NCI-H146 (cell line): Measurements from ENCODE around the gene MTRF1L.
"Not testable (repeated sequence)": the region's sequence is repeated elsewhere in the genome, so short reads cannot be mapped to it uniquely, and the experiment has no call there.

Source experiments
- DNase-seq: peaks from one replicate; lab custom pipeline; 2025; lab: John Stamatoyannopoulos, UW

MTRF1L gene

DNA sequence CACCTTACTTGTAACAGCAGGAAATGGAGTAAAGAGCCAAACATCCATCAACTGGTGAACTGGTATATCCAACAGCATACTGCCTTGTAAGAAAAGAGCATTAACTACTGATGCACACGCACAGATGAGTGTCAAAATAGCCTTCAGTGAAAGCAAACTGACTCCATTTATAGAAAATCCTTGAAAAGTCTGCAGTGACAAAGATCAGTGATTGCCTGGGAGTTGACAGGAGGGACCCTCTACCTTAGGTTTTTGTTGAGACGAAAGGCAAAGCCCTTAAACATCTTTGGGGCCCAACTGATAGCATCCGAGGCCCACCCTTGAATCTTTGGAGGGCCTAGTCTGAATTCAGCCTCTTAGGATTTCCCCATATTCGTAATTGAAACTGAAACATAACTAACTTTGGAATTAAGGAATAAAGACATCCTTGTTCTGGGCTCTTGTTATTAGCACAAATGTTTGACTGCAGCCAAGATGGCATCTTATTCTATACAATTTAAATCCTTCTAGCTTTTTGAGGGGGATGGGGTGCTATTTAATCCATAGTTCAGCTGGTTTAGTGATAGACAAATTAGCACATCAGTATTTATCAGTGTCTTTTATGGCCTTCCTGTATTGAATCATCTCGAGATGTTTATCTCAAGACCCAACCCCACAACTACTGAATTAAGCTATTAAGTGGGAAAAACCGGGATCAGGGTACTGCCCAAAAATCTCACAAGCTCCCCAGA, 32.7 kb downstream of the MTRF1L start:
- DNase-seq, result no peak

DNA sequence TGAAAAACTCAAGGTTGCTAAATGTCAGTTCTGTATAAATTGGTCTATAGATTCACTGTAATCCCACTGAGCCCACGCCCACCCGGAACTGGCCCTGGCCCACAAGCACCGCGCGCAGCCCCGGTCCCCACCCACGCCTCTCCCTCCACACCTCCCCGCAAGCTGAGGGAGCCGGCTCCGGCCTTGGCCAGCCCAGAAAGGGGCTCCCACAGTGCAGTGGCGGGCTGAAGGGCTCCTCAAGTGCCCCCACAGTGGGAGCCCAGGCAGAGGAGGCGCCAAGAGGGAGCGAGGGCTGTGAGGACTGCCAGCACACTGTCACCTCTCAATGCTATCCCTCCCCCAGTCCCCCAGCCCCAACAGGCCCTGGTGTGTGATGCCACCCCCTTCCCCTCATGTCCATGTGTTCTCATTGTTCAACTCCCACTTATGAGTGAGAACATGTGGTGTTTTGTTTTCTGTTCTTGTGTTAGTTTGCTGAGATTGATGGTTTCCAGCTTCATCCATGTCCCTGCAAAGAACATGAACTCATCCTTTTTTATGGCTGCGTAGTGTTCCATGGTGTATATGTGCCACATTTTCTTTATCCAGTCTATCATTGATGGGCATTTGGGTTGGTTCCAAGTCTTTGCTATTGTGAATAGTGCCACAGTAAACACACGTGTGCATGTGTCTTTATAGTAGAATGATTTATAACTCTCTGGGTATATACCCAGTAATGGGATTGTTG, 36.2 kb downstream of the MTRF1L start:
- DNase-seq, result not testable (repeated sequence)

DNA sequence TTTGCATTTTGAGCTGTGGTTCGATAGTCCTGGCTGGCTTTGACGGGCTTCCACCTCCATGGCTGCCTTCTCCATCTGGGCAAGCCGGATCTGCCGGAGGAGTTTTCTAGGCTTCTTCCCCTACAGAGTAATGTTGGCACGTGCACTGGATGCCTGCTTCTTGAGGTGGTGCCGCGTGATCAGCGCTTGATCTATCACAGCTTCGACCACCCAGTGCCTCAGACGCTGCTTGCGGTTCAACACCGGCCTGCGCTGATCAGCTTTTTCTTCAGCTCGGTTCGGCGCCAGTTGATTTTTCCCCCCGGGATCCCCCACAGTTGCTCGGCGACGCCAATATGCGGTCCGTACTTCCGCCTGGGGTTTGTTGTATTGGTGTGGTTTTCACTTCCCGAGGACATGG, 43.2 kb downstream of the MTRF1L start:
- no peak for DNase-seq

DNA sequence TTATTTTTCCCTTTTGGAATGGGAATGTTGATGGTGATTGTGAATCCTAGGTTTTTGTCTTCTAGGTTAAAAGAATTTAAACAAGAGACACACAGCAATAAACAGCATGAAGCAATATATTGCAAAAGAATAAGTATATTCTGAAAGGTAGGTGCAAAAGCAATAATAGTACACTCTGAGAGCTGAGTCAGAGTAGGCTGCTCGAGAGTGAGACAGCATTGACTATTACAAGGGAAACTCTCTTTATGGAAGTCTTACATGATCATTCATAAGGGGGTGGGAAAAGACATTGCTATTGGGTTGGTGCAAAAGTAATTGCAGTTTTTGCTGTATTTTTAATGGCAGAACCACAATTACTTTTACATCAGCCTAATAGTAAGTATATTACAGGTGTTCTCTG, 44.7 kb downstream of the MTRF1L start:
- DNase-seq, result no peak

DNA sequence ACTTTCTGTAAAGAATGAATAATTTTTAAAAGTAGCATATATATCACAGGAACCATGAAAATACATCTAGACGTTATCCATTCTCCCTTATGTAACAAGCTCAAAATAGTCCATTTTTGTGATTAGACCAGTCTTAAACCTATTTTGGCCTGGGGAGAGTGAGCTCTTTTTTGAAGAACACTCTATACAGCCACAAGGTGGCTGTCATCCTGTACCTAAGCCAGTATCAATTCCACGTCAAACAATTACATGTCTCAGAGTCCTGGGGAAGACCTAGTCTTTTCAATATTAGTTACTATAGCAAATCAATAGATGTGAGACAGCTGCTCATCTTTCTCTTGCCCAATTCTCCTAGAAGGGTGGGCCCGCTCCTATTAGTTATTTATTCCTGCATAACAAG, 48.1 kb downstream of the MTRF1L start:
- no peak for DNase-seq

DNA sequence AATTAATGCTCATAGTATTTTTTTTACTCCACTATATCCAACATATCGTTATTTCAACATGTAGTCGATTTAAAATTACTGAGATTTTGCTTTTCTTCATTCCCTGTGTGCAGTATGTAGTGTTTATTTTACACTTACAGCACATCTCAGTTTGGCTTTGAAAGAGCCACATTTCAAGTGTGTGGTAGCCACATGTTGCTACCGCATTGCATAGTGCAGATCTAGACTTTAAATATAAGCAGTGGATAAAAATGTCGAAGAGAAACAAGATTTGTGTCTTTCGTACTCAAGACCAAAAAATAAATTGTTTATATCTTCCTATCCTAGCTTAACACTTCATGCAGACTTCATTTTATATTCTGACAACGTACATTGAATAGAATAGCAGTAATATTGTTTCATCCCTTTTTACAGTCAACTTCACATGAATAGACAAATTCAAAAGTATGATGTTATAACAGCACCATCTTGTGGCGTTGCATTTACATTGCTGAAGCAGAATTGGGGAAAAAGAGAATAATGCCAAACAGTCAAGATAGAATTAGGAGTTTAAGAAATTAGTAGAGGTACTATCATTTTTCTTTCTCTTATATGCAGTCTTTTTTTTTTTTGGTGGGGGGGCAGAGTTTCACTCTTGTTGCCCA, 49.5 kb downstream of the MTRF1L start:
- DNase-seq, result peak; percentile 16

DNA sequence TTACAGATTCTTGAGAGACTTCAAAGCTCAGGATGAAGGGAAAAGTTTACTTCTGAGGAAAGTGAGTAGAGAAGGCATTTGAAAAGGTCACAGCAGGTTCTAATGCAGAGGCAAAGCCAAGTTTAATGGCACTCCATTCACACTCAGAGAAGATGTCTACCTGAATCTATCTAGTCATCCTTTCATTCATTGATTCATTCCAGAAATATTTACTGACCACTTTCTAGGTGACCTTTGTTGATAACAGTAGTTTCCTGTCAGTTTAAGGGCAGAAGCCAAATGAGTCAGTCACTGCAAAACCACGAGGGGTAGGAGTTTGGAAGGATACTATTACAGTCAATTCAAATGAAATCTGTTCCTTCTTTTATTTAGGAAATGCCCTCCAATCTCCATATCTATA, 50.5 kb downstream of the MTRF1L start:
- DNase-seq, result no peak

DNA sequence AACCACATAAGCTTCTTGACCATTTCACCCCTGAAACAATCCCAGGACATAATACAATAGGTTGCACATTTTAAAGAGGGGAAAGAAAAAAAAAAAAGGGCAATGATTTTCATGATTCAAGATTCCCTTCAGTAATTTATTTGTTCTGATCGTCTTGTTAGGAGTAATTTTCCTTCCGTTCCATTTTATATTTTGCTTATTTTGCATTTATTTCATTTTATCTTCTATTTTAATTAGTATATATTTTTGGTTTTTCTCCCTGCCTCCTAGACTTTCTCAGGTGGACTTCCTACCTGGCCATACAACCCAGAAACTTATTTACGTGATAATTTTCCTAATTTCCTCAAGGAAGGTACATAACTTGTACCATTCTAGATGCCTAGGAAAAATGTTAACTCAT, 52.3 kb downstream of the MTRF1L start:
- DNase-seq, result no peak

DNA sequence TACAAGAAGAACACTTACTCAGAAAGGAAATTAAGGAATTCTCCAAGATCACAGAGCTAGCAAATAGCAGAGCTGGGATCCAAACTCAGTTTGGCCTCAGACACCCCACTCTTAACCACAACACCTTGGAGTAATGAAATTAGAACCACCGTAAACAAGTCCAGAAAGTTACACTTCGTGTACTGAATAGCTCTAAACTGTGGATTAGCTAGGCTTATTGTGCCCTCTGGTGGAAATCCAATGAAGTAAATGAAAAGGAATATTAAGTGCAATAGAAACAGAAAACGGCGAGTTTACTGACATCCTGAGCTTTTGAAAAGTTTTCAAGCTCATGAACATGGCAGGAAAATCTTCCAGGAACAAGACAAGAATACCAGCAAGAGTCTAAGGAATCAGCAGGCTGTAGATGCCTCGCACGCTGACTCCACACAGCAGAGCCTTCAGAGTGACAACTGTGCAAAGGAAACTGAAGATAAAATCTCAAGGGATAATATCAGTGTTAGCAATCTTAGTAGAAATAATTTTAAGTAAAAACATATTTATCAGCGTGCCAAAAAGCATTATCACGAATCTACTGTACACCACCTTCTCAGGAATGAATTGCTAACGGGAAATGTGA, 54.2 kb downstream of the MTRF1L start:
- peak; percentile 43 for DNase-seq

DNA sequence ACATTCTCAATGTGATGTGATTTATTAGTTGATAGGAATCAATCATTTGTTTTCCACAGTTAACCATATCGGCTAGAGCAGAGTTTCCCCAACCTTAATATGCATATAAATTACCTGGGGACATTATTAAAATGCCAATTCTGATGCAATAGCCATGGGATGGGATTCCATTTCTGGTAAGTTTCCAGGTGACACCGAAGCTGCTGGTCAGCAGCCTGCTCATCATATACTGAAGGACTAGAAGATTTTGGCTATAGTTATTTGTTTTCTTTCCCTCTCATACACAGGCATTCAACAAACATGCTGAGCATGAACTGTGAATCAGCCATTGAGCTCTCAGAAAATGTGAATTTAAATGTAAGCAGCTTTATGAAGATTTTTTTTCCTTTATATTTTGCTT, 55.5 kb downstream of the MTRF1L start:
- DNase-seq, result no peak

DNA sequence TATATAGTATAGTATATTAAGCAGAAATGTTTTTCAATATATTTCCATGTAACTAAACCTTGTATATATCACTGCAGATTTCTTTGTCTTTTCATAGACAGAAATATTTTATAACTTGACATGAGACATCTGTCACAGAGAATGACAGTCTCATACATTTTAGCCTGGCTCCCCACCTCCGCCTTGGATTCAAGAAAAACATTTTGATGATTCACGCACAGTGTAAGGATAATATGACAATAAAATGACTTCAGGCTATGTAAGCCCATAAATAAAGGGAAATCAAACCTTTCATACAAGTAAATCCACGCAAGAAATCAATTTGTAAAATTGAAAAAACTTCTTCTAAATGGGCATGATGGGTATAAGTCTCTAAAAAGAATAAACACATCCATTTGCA, 56.0 kb downstream of the MTRF1L start:
- no peak for DNase-seq

DNA sequence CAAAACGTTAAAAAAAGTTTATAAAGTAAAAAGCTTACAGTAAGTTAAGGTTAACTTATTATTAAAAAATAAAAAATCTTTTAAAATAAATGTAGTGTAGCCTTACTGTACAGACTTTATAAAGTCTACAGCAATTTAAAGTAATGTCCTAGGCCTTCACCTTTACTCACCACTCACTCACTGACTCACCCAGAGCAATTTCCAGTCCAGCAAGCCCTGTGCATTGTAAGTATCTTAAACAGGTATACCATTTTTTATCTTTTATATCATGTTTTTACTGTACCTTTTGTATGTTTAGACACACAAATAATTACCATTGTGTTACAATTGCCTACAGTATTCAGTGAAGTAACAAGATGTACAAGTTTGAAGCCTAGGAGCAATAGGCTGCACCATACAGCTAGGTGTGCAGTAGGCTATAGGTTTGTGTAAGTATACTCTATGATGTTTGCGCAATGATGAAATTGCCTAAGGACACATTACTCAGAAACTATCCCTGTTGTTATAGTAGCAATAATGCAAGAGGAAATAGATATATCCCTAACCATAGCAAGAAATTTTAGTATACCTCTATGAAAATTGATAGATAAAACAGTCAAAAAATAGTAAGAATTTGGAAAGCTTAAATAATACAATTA, 59.1 kb downstream of the MTRF1L start:
- DNase-seq, result no peak

DNA sequence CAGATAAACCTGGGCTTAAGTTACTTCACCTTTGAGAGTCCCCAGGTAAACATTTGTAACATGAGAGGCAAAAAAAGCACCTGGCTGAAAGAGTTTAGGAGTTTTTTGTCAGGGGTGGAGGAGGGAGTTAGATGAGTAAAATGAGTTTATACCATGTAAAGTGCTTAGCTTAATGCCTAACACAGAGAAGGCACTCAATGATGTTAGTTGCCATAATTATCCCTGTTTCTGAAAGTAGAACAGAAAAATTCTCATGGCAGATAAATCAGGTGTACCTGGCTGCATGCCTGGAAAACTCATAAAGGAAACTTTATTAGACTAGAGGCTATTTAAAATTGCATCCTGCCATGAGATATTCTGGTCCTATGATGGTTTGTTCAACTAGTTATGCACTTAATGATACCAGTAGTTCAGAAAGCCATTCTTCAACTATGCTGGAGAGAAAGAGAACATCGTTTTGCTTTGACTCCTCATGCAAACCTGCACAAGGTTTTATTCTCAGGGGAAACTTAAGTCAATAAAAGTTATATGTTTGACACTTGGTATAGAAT, 60.1 kb downstream of the MTRF1L start:
- DNase-seq, result no peak

DNA sequence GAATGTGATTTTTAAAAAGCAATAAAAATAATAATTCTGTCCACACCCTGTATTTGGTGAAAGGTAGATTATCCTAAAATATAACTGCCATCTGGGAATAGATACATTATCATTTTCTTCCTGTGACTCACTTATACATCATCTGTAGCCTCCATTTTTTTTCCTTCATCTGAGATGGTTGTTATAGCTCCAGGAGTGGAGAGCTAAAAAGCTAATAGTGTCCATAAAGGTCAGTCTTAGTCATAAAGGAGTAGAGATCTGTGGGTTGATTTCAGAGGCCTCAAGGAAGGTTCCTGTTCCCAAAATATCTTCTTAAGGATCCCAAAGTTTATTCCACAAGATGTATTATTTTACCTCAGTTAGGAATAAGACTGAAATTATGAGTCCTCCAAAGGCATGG, 60.8 kb downstream of the MTRF1L start:
- no peak for DNase-seq
